ENCODE data around the gene CA11.
"Not testable (repeated sequence)": the region's sequence is repeated elsewhere in the genome, so short reads cannot be mapped to it uniquely, and the experiment has no call there.

CA11 gene

DNA sequence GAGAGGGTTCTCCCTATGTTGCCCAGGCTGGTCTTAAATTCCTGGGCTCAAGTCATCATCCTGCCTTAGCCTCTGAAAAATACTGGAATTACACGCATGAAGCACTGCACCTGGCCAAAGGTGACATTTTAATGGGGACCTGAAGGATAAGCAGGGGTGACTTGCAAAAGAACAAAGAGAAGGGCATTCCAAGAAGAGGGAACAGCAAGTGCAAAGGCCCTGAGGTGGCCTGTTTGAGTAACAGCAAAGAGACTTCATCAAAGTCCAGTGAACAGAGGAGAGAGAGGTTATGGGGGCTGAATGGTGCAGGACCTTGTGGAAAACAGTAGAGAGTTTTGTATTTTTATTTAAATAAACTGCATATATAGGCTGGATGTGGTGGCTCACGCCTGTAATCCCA lies 4.1 kb downstream of the CA11 start:
- no peak for DNase-seq (ENCODE audit: low spot score)

DNA sequence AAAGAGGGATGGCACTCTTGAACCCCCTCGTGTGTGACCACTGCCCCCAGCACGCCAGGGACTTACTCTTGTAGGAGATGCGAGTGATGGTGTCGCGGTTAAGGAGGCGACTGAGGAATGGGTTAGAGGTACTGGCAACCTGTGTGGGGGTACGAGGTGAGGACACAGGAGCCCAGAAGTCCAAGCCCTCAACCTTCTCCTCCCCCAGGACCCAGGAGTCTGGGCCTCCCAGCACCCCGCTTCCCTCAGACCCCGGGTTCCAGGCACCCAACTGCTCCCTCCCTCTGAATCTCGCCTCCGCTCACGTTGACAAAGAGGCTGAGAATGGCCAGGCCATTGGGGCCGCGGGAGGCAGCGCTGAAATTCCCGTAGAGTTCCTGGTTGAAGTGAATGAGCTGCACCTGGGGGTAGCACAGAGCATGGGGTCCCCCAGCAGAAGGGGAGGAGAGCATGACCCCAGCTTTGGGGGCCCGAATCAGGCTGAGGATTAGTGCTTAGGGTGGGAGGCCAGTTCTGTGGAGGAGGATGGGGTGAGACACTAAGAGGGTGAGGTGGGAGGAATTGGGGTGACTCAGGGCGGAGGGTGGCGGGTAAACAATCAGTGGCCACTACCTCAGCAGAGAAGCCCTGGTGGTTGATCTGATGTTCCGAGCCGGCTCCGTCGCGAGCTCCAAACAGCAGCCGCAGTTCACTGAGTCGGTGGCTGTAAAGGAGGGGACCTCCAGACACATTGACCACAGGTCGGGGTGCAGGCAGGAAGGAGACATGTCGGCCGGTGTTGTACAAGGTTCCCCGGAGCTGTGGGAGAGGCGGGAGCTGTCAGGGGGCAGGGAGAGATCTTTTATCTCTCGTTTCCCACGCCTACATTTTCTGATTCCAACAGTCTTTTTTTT lies 6.3 kb downstream of the CA11 start:
- no peak for DNase-seq (ENCODE audit: low spot score)

GRCh38 chr19:48638831-48639381 lies 7.1 kb downstream of the CA11 start:
- no peak for DNase-seq (ENCODE audit: low spot score)

GRCh38 chr19:48637948-48638830 lies 7.8 kb downstream of the CA11 start:
- DNase-seq (ENCODE audit: low spot score) = peak; percentile 94

- DNase-seq (ENCODE audit: low spot score) = peak; percentile 99
Observed at GRCh38 chr19:48637449-48637947, 8.5 kb downstream of the CA11 start.

GRCh38 chr19:48636859-48637448 lies 9.0 kb downstream of the CA11 start, which contains the start of gene DBP:
Gene DBP (minus strand): TSS chr19:48637379. CDS start chr19:48636994, 385 bp downstream.
- peak; percentile 69 for DNase-seq (ENCODE audit: low spot score)

- DNase-seq (ENCODE audit: low spot score) = no peak
Observed at GRCh38 chr19:48635966-48636858, 9.8 kb downstream of the CA11 start.

GRCh38 chr19:48635263-48635965 lies 10.6 kb downstream of the CA11 start:
- peak; percentile 70 for DNase-seq (ENCODE audit: low spot score)

DNA sequence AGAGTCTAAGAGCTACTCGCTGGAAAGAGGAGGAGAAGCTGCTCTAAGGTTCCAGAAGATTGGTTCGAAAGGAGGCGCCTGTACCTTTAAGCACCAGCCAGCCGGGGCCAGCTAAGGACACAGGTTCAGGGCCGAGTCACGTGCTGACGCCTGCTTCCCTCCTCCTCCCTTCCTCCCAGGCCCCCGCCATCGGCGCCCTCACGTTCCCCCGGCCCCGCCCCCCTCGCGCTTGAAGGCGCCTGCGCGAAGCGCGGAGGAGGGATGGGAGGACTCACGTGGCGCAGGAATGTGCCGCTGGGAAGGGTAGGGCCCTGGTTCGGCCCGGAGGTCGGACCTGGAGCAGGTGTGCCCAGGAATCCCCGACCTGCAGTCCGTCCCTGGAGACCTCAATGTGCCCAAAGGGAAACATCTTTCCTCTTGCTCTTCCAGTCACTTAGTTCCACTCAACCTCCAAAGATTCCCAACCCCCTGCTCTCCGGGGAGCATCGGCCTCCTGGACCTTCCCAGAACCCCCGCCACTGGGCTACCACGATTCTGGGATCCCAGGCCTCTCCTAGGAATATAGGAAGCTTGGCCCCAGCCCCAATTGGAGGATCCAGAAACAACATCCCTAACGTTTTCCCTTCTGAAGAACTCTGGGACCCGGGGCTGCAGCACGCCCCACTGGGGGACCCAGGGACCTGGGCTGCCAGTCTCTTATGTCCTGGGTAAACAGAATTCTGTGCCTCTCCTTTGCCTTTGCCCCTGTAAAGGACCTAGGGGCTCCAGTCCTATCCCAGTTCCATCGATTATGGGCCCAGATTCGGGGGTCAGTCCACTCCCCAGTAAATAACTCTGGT lies 11.3 kb downstream of the CA11 start:
- DNase-seq (ENCODE audit: low spot score) = peak; percentile 93

DNA sequence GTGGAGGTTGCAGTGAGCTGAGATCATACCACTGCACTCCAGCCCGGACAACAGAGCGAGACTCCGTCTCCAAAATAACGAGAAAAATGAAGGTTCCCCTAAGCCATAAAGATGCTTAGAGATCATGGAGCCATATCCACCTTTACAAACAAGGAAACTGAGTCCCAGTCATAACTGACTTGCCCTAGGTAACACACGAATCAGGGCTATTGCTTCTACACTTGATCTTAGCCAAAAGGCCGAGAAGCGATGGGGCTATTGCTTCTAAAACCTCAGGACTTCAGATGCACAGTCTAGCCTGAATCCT lies 12.0 kb downstream of the CA11 start:
- no peak for DNase-seq (ENCODE audit: low spot score)

- no peak for DNase-seq (ENCODE audit: low spot score)
Observed at GRCh38 chr19:48633148-48634035, 12.6 kb downstream of the CA11 start.

DNA sequence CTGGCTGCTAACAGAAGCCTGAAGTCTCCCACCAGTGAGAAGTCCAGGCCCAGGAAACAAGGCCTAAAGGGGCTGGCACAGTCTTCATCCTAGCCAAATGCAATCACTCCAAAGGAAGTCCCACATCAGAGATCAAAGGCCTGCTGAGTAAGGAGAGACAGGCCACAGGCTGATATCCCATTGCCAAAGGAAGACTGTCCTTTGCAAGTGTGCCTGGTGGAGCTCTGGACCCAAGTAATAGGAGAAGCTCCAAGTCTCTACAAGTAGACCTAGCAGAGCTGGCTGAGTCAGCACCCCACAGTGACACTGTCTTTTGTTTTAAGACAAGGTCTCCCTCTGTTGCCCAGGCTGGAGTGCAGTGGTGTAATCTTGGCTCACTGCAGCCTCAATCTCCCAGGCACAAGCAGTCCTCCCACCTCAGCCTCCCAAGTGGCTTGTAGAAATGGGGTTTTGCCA lies 13.3 kb downstream of the CA11 start:
- DNase-seq (ENCODE audit: low spot score) = no peak

DNA sequence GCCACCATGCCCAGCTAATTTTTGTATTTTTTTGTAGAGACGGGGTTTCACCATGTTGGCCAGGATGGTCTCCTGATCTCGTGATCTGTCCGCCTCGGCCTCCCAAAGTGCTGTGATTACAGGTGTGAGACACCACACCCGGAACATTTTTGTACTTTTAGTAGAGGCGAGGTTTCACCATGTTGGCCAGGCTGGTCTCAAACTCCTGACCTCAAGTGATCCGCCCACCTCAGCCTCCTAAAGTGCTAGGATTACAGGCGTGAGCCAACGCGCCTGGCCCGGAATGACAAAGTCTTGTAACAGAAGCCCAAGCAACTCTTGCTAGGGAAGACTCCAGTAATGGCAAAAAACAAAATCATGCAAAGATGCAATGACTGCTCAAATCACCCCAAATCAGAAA lies 13.7 kb downstream of the CA11 start:
- not testable (repeated sequence) for DNase-seq (ENCODE audit: low spot score)

DNA sequence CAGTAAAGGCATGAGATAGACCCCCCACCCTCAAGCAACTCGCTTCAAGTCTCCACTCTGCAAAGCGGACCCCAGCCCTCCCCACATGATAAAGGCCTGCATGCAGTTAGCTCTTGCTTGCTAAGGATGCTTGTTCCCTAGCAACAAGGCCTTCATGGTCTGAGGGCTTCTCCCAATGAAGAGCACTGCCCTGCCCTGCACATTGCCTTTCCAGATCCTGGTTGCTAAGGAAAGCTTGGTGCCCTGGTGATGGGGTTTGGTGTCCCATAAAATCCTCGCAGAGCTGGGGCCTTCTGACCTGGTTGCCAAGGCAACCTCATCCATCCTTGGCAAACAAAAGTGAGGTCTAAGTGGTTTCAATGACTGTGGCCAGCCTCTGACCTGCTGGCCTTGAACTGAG lies 14.8 kb downstream of the CA11 start:
- DNase-seq (ENCODE audit: low spot score) = no peak

GRCh38 chr19:48630296-48631063 lies 15.5 kb downstream of the CA11 start:
- no peak for DNase-seq (ENCODE audit: low spot score)

GRCh38 chr19:48629599-48630295 lies 16.2 kb downstream of the CA11 start:
- no peak for DNase-seq (ENCODE audit: low spot score)

DNA sequence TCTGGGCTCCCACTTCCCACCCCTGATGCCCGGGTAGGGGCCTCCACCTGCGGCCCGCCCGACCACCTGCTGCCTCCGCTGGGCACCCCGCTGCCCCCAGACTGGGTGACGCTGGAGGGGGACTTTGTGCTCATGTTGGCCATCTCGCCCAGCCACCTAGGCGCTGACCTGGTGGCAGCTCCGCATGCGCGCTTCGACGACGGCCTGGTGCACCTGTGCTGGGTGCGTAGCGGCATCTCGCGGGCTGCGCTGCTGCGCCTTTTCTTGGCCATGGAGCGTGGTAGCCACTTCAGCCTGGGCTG lies 16.7 kb downstream of the CA11 start:
- no peak for DNase-seq (ENCODE audit: low spot score)
